Transverse colon (tissue), 4 donors: Measurements from ENCODE around the gene PVALEF. TPM values are rescaled to one million over a fixed set of nuclear protein-coding genes. Genes with fewer than 3 reads are reported as not detected.

Source experiments
- DNase-seq: peaks from one replicate; pipeline ENCODE4 v3.0.0-alpha.2; 2019
- H3K27ac ChIP-seq, 4 donors: fragments of 200-600 bp; sonication (generic); 2 replicates each; pipeline ENCODE4 v1.5.1; 2016 to 2018; ENCODE audit warnings: inconsistent platforms in 4 of 4
- H3K27me3 ChIP-seq: fragments of 200-600 bp; sonication (generic); 2 replicates; pipeline ENCODE4 v1.5.1; 2017; ENCODE audit warnings: inconsistent platforms
- H3K36me3 ChIP-seq, 4 donors: fragments of 200-600 bp; sonication (generic); 2 replicates each; pipeline ENCODE4 v1.5.1; 2017 to 2019; ENCODE audit warnings: inconsistent platforms in 4 of 4
- H3K4me1 ChIP-seq, 4 donors: fragments of 200-600 bp; sonication (generic); 2 replicates each; pipeline ENCODE4 v1.5.1; 2017 to 2020; ENCODE audit warnings: inconsistent platforms in 4 of 4
- H3K4me3 ChIP-seq, 4 donors: fragments of 200-600 bp; sonication (generic); 1 replicate in 1 of 4; 2 replicates in 3 of 4; pipeline versions ENCODE4 v1.5.1 to v1.6.1; 2017 to 2019; ENCODE audit warnings: inconsistent platforms in 4 of 4
- H3K9me3 ChIP-seq, 2 donors: fragments of 200-600 bp; sonication (generic); 2 replicates each; pipeline ENCODE4 v1.5.1; 2017 to 2019; ENCODE audit warnings: inconsistent platforms in 2 of 2
- EP300 ChIP-seq: sonication (generic); formaldehyde crosslinking; IDR thresholded peaks from one replicate; pipeline ENCODE4 v1.6.1; 2017; ENCODE audit warnings: antibody characterized with exemption, low read depth
- POLR2A ChIP-seq: fragments of 450-650 bp; IDR thresholded peaks from one replicate; pipeline ENCODE4 v1.6.1; 2016; ENCODE audit warnings: antibody characterized with exemption, mild to moderate bottlenecking, moderate library complexity
- POLR2AphosphoS5 ChIP-seq, 3 donors: sonication (generic); formaldehyde crosslinking; IDR thresholded peaks; one replicate each; pipeline ENCODE4 v1.6.1; 2016; ENCODE audit warnings: antibody characterized with exemption in 3 of 3
- WGBS, 2 donors: methylation state at CpG; one replicate each; pipeline ENCODE4 v1.1.5; 2018; ENCODE audit warnings: low coverage in 1 of 2; 5-methylcytosine and 5-hydroxymethylcytosine counted together
- in situ Hi-C, 4 donors: fragments of 200-750 bp; cut with MboI; loops; one replicate each; pipeline versions ENCODE4 v1.15.0 to v1.15.1; 2017; ENCODE audit warnings: low sequenced_read_pairs in 3 of 4, low pct_ligation_motif_present in 1 of 4, low pct_unique_long_range_greater_than_20kb in 1 of 4
- intact Hi-C: fragments of 100-400 bp; cut with DNase I; formaldehyde crosslinking; loops from one replicate; pipeline ENCODE4 v1.15.1; 2023; ENCODE audit warnings: low total_unique reads
- total RNA-seq, 4 donors: library from RNA; depleted of rRNA; stranded (reverse); fragments of >200 nt; gene quantifications; one replicate each; pipeline ENCODE4 v1.1.0, GENCODE V29; 2016
- TF ChIP-seq, protein P1 (sequence below), 5 experiments: fragments of 200-600 bp in 3 of 5; fragments of 450-650 bp in 2 of 5; sonication (generic) in 3 of 5; IDR thresholded peaks; 1 replicate in 2 of 5; 2 replicates in 3 of 5; pipeline ENCODE4 v1.5.1; 2016 to 2017; ENCODE audit warnings: antibody characterized with exemption in 5 of 5, inconsistent platforms in 3 of 5, mild to moderate bottlenecking in 2 of 5, moderate library complexity in 1 of 5

Gene PVALEF
- total RNA-seq, 4 donors from 2014 or later = not detected

DNA sequence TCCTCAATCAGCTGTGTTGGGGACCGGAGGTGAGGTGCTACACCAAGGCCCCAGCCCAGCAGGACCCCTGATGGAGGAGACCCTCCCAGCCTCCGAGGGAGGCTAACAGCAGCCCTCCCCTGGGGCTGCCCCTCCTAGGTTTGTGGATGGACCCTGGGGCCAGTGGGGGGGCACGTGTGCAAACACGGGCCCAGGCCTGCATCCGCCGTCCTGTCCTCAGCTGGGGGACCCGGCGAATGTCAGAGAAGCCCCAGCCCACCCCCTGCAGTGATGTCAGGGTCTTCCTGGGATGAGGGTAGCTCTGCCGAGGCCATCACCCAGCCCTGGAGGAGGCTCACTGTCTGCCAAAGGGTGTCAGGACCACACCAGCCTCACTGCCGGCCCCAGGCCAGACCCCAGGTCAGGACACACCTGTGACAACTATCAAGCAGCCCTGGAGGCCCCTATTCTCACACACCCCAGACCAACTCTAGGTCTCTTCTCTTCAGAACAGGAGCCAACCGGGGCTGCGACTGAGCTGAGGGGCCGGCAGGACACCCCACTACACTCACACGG is 30.7 kb downstream of the PVALEF start:
- H3K27me3 ChIP-seq = no peaks in the 10 kb centered on the region
- H3K27ac ChIP-seq = no peak overlapping the region
- TF ChIP-seq POLR2A = no peak
- TF ChIP-seq, protein P1, sequence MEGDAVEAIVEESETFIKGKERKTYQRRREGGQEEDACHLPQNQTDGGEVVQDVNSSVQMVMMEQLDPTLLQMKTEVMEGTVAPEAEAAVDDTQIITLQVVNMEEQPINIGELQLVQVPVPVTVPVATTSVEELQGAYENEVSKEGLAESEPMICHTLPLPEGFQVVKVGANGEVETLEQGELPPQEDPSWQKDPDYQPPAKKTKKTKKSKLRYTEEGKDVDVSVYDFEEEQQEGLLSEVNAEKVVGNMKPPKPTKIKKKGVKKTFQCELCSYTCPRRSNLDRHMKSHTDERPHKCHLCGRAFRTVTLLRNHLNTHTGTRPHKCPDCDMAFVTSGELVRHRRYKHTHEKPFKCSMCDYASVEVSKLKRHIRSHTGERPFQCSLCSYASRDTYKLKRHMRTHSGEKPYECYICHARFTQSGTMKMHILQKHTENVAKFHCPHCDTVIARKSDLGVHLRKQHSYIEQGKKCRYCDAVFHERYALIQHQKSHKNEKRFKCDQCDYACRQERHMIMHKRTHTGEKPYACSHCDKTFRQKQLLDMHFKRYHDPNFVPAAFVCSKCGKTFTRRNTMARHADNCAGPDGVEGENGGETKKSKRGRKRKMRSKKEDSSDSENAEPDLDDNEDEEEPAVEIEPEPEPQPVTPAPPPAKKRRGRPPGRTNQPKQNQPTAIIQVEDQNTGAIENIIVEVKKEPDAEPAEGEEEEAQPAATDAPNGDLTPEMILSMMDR (IDR thresholded peaks at IDR 0.05) = no peak
- TF ChIP-seq EP300 = no peak
- TF ChIP-seq POLR2AphosphoS5 (IDR thresholded peaks at IDR 0.05) = no peak
- H3K4me3 ChIP-seq = no peak overlapping the region
- intact Hi-C loops (no loop called here), in situ Hi-C loops (no loop called here)
- no peak for DNase-seq
- H3K9me3 ChIP-seq = no peaks in the 10 kb centered on the region
- H3K36me3 ChIP-seq = no peaks in the 10 kb centered on the region
- H3K4me1 ChIP-seq = no peaks in the 10 kb centered on the region
- 96% methylated on average over 13 of the region's 14 CpGs; no CpG with 5 or more reads in 1 of the 2 donors for WGBS, 2 donors

DNA sequence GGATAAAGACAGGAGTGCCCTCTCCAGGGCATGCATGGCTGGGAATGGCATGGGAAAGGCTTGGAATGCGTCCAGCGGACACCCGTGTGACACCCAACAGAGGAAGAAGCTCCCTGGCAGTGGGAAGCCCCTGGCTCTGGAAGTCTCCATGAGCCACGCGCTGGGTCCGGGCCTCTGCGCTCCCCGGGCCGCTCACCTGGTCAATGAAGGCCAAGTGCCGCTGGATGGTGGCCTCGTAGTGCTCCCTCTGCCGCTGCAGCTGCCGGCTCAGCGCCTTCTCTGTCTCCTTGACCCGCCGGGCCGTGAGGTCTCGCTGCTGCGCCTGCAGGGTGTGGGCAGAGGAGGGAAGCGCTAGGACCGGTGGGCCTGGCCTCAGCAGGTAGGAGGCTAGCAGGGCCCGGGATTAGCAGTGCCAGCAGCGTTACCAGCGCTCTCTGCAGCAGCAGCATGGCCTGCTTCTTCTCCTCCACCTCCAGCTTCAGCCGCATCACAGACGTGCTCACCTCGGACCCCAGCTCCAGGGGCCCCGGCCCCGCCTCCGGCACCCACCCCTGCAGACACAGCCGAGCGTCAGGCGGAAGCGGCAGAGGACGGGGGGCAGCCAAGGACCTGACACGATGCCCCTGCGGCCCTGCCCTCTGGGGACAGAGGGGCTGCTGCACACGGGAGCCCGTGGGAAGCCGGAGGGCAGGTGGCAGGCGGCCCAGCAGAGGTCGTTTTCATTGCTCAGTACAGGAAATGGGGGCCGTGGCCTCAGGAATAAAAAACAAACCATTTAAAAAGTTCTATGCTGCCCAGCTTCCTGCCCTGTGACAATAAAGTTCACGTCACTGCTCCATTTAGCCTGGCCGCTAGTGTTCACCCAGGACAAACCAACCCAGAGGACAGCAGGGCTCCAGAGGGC is 31.4 kb downstream of the PVALEF start:
- WGBS, 2 donors = 50 to 90% methylated on average over 2 to 43 of the region's 45 CpGs
- Histone ChIP-seq H3K4me3 (no peak overlapping the region), H3K27ac (no peak overlapping the region), H3K27me3 (no peaks in the 10 kb centered on the region), H3K9me3 (no peaks in the 10 kb centered on the region), H3K36me3 (no peaks in the 10 kb centered on the region), H3K4me1 (no peaks in the 10 kb centered on the region)
- no peak for DNase-seq
- in situ Hi-C loops (no loop called here), intact Hi-C loops (no loop called here)
- TF ChIP-seq POLR2A (no peak), POLR2AphosphoS5 (IDR thresholded peaks at IDR 0.05) (no peak), EP300 (no peak)
- TF ChIP-seq, protein P1 (IDR thresholded peaks at IDR 0.05) = no peak

DNA sequence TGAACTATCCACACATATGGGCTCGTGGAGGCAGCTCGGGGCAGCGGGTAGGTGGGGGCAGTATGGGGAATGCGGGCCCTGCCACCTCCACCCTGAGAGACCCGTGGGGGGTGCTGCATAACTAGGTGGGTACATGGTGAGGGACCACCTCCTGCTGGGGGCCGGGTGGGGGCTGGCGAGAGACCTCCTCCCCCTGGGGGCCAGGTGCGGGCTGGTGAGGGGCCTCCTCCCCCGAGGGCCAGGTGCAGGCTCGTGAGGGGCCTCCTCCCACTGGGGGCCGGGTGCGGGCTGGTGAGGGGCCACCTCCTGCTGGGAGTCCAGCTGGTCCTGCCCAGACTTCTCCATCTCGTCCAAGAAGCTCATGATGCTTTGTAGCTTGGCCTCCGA is 32.1 kb downstream of the PVALEF start:
- no peaks in the 10 kb centered on the region for H3K27me3 ChIP-seq
- in situ Hi-C loops = no loop called here
- intact Hi-C loops = no loop called here
- H3K4me3 ChIP-seq = no peak overlapping the region
- H3K9me3 ChIP-seq = no peaks in the 10 kb centered on the region
- no peak overlapping the region for H3K27ac ChIP-seq
- 86% methylated on average over 14 of the region's 14 CpGs; no CpG with 5 or more reads in 1 of the 2 donors for WGBS, 2 donors
- no peak for DNase-seq
- no peaks in the 10 kb centered on the region for H3K36me3 ChIP-seq
- H3K4me1 ChIP-seq = no peaks in the 10 kb centered on the region
- no peak for TF ChIP-seq POLR2A
- TF ChIP-seq EP300 = no peak
- TF ChIP-seq, protein P1 (IDR thresholded peaks at IDR 0.05) = no peak
- no peak for TF ChIP-seq POLR2AphosphoS5 (IDR thresholded peaks at IDR 0.05)

DNA sequence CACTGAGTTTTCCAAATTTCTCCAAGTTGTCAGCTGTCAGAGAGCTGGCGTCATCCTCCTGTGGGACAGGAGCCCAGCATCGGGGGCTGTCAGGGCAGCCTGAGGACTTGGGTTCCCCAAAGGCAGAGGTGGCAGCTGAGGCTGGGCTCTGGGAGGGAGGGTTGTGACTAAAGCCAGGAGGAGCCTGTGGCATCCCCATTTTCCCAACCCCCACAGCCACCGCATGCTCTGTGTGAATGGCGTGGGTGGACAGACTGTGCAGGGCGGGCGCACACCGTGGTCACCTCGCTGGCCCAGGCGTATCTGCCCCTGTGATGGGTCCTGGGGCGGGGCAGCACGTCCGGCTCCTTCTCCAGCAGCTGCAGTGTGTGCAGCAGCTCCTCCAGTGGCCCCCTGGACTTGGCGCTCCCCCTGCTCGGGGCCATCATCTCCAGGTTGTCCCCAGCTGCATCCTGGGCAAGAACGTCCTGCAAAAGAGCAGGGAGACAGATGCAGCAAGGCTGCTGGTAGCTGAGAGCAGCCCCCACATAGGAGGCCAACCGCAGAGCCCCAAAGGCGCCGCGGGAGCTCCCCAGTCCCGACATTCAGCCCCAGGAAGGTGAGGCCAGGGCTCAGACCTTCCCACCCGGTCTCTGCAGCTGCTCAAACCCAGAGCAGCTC is 32.7 kb downstream of the PVALEF start:
- WGBS, 2 donors = 88 to 100% methylated on average over 1 to 18 of the region's 21 CpGs
- TF ChIP-seq, protein P1 (IDR thresholded peaks at IDR 0.05) = no peak
- TF ChIP-seq POLR2AphosphoS5 (IDR thresholded peaks at IDR 0.05) = no peak
- TF ChIP-seq EP300 = no peak
- no peak for TF ChIP-seq POLR2A
- Histone ChIP-seq H3K36me3 (no peaks in the 10 kb centered on the region), H3K4me1 (no peaks in the 10 kb centered on the region), H3K9me3 (no peaks in the 10 kb centered on the region), H3K27ac (no peak overlapping the region), H3K27me3 (no peaks in the 10 kb centered on the region), H3K4me3 (no peak overlapping the region)
- in situ Hi-C loops (no loop called here), intact Hi-C loops (no loop called here)
- no peak for DNase-seq
